Lung microvascular endothelial cell (primary cell): Measurements from ENCODE around the gene CASR. TPM values are rescaled to one million over a fixed set of nuclear protein-coding genes. Genes with fewer than 3 reads are reported as not detected.
A peak's percentile ranks its signal among the peaks of the same experiment; 100 is the strongest.
"Not testable (repeated sequence)": the region's sequence is repeated elsewhere in the genome, so short reads cannot be mapped to it uniquely, and the experiment has no call there.

Source experiments
- DNase-seq, 2 donors: peaks; one replicate each; pipeline versions ENCODE4 v3.0.0 to v3.0.0-alpha.2; 2010; ENCODE audit warnings: low read depth in 2 of 2
- total RNA-seq: library from RNA; depleted of rRNA; stranded (reverse); fragments of >200 nt; gene quantifications from 2 replicates; pipeline ENCODE4 v1.2.1, GENCODE V29; 2014

CASR gene, protein sequence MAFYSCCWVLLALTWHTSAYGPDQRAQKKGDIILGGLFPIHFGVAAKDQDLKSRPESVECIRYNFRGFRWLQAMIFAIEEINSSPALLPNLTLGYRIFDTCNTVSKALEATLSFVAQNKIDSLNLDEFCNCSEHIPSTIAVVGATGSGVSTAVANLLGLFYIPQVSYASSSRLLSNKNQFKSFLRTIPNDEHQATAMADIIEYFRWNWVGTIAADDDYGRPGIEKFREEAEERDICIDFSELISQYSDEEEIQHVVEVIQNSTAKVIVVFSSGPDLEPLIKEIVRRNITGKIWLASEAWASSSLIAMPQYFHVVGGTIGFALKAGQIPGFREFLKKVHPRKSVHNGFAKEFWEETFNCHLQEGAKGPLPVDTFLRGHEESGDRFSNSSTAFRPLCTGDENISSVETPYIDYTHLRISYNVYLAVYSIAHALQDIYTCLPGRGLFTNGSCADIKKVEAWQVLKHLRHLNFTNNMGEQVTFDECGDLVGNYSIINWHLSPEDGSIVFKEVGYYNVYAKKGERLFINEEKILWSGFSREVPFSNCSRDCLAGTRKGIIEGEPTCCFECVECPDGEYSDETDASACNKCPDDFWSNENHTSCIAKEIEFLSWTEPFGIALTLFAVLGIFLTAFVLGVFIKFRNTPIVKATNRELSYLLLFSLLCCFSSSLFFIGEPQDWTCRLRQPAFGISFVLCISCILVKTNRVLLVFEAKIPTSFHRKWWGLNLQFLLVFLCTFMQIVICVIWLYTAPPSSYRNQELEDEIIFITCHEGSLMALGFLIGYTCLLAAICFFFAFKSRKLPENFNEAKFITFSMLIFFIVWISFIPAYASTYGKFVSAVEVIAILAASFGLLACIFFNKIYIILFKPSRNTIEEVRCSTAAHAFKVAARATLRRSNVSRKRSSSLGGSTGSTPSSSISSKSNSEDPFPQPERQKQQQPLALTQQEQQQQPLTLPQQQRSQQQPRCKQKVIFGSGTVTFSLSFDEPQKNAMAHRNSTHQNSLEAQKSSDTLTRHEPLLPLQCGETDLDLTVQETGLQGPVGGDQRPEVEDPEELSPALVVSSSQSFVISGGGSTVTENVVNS
- not detected in 2 replicates for total RNA-seq

- no peak for DNase-seq
These were observed at the start of gene CASR for GRCh38 chr3:122183521-122183892. Gene CASR, plus strand, starts transcription at chr3:122183668. Its CDS starts 70,522 bp downstream, at chr3:122254190.

- no peak for DNase-seq
These were observed 37.0 kb upstream of the CASR start for GRCh38 chr3:122146466-122146865.

- no peak for DNase-seq
These were observed 34.4 kb upstream of the CASR start for GRCh38 chr3:122148941-122149627.

- peak in 1 of 2 donors; percentile 10 for DNase-seq
These were observed 32.0 kb upstream of the CASR start for GRCh38 chr3:122151480-122151879.

- DNase-seq, result not testable (repeated sequence)
These were observed 18.5 kb upstream of the CASR start for GRCh38 chr3:122164983-122165382.

GRCh38 chr3:122167630-122168029 lies 15.8 kb upstream of the CASR start:
- no peak for DNase-seq

GRCh38 chr3:122168044-122168443 lies 15.4 kb upstream of the CASR start:
- no peak for DNase-seq

DNA sequence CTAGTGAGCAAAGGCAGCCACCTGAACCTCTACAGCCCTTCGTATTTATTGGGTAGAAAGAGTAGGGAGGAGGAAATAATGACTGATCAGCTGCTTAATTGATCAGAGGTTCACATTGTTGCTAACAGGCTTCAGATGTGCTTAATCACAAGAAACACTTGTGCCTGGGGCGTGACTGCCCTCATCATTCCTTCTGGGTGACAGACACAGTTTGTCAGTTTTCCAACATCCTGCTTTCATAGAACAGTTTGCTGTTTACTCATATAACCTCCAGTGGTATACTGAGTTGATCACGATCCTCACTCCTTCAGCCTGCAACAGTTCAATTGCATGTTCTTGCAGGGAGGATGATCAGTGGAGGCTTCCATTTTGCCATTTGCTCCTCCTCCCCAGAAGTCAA lies 13.6 kb upstream of the CASR start:
- DNase-seq, result no peak

DNA sequence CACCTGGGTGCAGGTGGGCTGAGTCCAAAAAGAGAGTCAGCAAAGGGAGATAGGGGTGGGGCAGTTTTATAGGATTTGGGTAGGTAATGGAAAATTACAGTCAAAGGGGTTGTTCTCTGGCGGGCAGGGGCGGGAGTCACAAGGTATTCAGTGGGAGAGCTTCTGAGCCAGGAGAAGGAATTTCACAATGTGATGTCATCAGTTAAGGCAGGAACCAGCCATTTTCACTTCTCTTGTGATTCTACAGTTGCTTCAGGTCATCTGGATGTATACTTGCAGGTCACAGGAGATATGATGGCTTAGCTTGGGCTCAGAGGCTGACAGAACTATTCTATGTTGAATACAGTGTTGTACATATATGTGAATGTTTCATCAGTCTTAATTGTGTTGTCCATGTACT lies 12.1 kb upstream of the CASR start:
- not testable (repeated sequence) for DNase-seq

- no peak for DNase-seq
These were observed 4.8 kb upstream of the CASR start for GRCh38 chr3:122178711-122179110.

DNA sequence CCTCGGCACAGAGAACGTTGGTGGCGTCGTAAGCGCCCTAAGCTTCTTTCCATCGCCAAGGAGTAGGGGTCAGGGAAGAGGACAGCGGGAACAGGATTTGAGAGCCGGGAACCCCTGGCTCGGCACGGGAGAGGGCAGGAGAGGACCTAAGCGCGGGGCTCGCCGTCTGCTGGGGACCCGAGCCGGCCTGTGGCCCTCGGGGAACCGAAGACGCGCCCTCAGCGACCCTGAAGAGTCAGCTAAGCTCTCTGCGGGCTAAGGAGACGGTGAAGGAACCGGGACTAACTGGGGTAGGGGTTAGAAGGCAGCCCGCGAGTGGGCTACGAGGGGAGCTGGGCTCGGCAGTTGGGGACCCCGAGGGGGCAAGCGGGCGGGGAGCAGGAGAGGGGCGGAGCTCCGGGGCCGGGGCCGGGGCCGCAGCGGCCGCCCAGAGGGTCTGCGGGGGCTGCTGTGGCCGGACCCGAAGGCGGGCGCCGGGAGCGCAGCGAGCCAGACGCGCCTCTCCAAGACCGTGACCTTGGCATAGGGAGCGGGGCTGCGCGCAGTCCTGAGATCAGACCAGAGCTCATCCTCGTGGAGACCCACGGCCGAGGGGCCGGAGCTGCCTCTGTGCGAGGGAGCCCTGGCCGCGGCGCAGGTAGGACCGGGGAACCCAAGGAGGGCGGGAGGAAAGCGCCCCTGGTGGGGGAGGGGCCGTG lies 574 bp downstream of the CASR start:
- no peak for DNase-seq

DNA sequence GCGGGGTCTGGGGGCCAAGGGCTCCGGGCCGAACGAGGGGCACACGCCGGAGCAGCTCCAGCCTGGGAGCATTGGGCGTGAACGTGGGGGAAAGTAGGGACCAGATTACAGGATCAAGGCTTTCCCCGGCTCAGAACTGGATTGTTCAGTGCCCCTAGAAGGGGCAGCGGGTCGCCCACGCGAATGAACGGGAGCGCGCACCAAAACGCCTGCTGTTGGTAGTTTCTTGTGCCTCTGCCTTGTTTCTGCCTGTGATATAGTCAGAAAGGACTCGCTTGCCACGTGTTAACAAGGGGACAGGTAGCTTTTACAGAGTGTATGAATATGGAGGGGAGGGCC lies 1.1 kb downstream of the CASR start:
- DNase-seq, result no peak

DNA sequence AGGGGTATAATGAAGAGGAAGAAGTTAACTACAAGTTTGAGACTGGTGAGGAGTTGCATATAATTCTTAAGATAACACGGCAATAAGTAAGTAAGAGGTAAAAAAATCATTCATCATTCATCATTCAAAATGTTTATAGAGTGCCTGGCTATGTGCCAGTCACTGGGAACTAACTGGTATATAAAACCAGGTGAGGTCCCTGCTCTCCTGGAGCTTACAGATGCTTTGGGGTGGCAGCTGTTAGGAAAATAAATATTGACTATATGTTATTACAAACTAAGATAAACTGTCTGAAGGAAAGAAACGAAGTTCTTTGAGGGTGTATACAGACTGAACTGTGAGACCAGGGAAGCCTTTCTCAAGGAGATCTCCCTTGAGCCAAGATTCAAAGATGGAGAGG lies 2.9 kb downstream of the CASR start:
- DNase-seq, result no peak

GRCh38 chr3:122188737-122189136 lies 5.3 kb downstream of the CASR start:
- DNase-seq, result peak in 1 of 2 donors; percentile 5

GRCh38 chr3:122189357-122189756 lies 5.9 kb downstream of the CASR start:
- no peak for DNase-seq

DNA sequence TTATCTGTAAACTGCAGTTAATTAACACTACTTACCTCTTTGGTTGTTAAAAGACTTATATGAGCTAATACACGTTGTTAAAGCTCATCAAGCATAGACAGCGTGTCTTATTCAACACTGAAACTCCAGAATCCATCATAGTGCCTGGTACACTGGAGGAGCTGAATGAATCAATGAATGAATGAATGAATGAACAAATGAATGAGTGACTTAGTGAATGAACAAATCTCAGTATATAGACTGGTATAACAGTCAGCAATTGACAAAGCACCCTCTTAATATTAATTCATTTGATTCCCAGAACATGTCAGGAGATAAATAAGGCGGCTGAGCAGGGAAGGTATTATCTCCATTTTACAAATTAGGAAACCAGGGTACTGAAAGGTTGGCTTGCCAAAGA lies 7.1 kb downstream of the CASR start:
- no peak for DNase-seq

DNA sequence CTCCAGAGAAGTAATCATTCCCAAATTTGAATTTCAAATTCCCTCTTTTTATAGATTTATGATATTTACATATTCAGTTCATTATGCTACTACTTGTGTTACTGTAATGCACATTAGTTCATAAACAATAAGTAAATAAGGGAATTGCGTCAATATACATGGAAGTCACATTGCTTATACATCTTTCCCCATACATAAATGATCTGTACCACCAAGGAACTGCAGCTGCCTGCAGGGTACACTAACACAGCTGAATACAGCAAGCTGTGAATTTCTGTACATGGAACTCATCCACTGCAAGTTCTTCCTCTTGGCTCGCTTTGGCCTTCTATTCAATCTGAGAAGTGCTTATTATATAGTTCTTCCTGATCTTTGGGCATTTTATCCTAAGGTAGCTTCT lies 15.5 kb downstream of the CASR start:
- DNase-seq, result no peak

GRCh38 chr3:122199552-122199951 lies 16.1 kb downstream of the CASR start:
- no peak for DNase-seq

DNA sequence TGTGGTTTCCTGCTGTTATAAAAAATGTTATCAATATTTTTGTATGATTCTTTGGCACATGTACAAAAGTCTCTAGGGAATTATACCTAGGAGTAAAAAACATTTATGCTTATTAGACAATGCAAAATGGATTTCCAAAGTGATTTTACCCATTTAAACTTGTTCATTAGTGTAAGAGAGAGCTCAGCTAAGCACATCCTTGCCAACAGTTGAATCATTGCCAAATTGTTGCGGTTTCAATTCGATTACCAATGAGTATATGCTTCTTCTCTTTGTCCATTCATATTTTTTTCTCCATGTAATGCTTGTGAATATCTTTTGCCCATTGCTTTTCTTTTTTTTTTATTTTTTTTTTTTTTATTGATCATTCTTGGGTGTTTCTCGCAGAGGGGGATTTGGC lies 17.2 kb downstream of the CASR start:
- DNase-seq, result no peak

DNA sequence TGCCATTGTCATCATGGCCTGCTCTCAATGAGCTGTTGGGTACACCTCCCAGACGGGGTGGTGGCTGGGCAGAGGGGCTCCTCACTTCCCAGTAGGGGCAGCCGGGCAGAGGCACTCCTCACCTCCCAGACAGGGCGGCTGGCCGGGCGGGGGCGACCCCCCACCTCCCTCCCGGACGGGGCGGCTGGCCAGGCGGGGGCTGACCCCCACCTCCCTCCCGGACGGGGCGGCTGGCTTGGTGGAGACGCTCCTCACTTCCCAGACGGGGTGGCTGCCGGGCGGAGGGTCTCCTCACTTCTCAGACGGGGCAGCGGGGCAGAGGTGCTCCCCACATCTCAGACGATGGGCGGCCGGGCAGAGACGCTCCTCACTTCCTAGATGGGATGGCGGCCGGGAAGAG lies 18.0 kb downstream of the CASR start:
- not testable (repeated sequence) for DNase-seq

GRCh38 chr3:122208579-122208978 lies 25.1 kb downstream of the CASR start:
- DNase-seq, result no peak
